IMR-90 (cell line): ENCODE results near the gene CYP2D6. TPM values are rescaled to one million over a fixed set of nuclear protein-coding genes. Genes with fewer than 3 reads are reported as not detected.

Source experiments
- ATAC-seq: fragments of 200-7000 bp; cut with Tn5 transposase; 2 replicates; pipeline ENCODE4 v1.9.1; 2020; ENCODE audit warnings: low read depth, mild to moderate bottlenecking, moderate library complexity
- BruUV-seq: library from RNA; stranded (reverse); fragments of 400-500 nt; replicated peaks from 2 replicates; lab custom pipeline; 2021; lab: Mats Ljungman, UMichigan
- CTCF ChIA-PET: fragments of 300-600 bp; formaldehyde crosslinking; extraction: SDS; loops from one replicate; lab custom pipeline; 2021; ENCODE audit warnings: antibody characterized with exemption; lab: Yijun Ruan, JAX
- POLR2A ChIA-PET: fragments of 300-600 bp; sonication (Branson Sonifier 250); formaldehyde crosslinking; loops from one replicate; lab custom pipeline; 2022; ENCODE audit warnings: antibody characterized with exemption; ENCODE audit not compliant: unreplicated experiment; lab: Charles Lee
- DNase-seq: peaks from one replicate; pipeline ENCODE4 v3.0.0; 2013
- H2AFZ ChIP-seq: replicated peaks from 2 replicates; pipeline ENCODE3; 2013; ENCODE audit warnings: low read length, mild to moderate bottlenecking; ENCODE audit not compliant: poor library complexity
- H2AK5ac ChIP-seq: 2 replicates; pipeline ENCODE4 v1.6.1; 2013; ENCODE audit warnings: low read depth, low read length, inconsistent platforms
- H2AK9ac ChIP-seq: replicated peaks from 2 replicates; pipeline ENCODE3; 2013; ENCODE audit warnings: mild to moderate bottlenecking, low read depth, low read length, moderate library complexity; ENCODE audit not compliant: poor library complexity
- H2BK120ac ChIP-seq: 2 replicates; pipeline ENCODE4 v1.6.1; 2013; ENCODE audit warnings: low read depth, low read length, inconsistent platforms
- H2BK15ac ChIP-seq: 3 replicates; pipeline ENCODE4 v1.6.1; 2013; ENCODE audit warnings: low read depth, low read length, inconsistent platforms
- H2BK20ac ChIP-seq: 2 replicates; pipeline ENCODE4 v1.6.1; 2013; ENCODE audit warnings: low read depth, mild to moderate bottlenecking, inconsistent platforms, low read length, moderate library complexity
- H2BK5ac ChIP-seq: 2 replicates; pipeline ENCODE4 v1.6.1; 2013; ENCODE audit warnings: mild to moderate bottlenecking, low read depth, low read length, inconsistent platforms; ENCODE audit not compliant: poor library complexity, severe bottlenecking
- H3K14ac ChIP-seq: replicated peaks from 2 replicates; pipeline ENCODE4 v1.6.1; 2013; ENCODE audit warnings: low read depth, low read length, inconsistent platforms
- H3K18ac ChIP-seq: 2 replicates; pipeline ENCODE4 v1.6.1; 2013; ENCODE audit warnings: low read depth, low read length, control low read depth
- H3K23ac ChIP-seq: 2 replicates; pipeline ENCODE4 v1.6.1; 2013; ENCODE audit warnings: low read depth, low read length, inconsistent platforms
- H3K27ac ChIP-seq: 2 replicates; pipeline ENCODE4 v1.5.1; 2013; ENCODE audit warnings: mild to moderate bottlenecking, control low read depth, low read length; ENCODE audit not compliant: insufficient read depth
- H3K27me3 ChIP-seq: 2 replicates; pipeline ENCODE4 v1.6.1; 2013; ENCODE audit warnings: low read length; ENCODE audit not compliant: control insufficient read depth, insufficient read depth
- H3K36me3 ChIP-seq: 2 replicates; pipeline ENCODE4 v1.6.1; 2013; ENCODE audit warnings: low read length, mixed read lengths; ENCODE audit not compliant: control insufficient read depth, insufficient read depth
- H3K4ac ChIP-seq: 2 replicates; pipeline ENCODE4 v1.6.1; 2013; ENCODE audit warnings: low read depth, low read length, inconsistent platforms
- H3K4me1 ChIP-seq: 2 replicates; pipeline ENCODE4 v1.6.1; 2013; ENCODE audit warnings: low read length, mixed read lengths; ENCODE audit not compliant: control insufficient read depth, insufficient read depth
- H3K4me2 ChIP-seq: 2 replicates; pipeline ENCODE4 v1.6.1; 2013; ENCODE audit warnings: low read depth, mild to moderate bottlenecking, control low read depth, low read length, moderate library complexity
- H3K4me3 ChIP-seq: 2 replicates; pipeline ENCODE4 v1.5.1; 2013; ENCODE audit warnings: low read depth, mild to moderate bottlenecking, control low read depth, low read length, moderate library complexity; ENCODE audit not compliant: insufficient read depth
- H3K56ac ChIP-seq: 2 replicates; pipeline ENCODE4 v1.6.1; 2013; ENCODE audit warnings: low read length, inconsistent platforms; ENCODE audit not compliant: insufficient read depth; ENCODE audit errors: extremely low read depth
- H3K79me1 ChIP-seq, 2 experiments: 2 replicates each; pipeline ENCODE4 v1.6.1; 2013; ENCODE audit warnings: low read length in 2 of 2, inconsistent platforms in 1 of 2, low read depth in 1 of 2
- H3K9ac ChIP-seq: 2 replicates; pipeline ENCODE4 v1.6.1; 2013; ENCODE audit warnings: low read depth, low read length, control low read depth
- H3K9me1 ChIP-seq: 2 replicates; pipeline ENCODE4 v1.6.1; 2013; ENCODE audit warnings: low read length, inconsistent platforms; ENCODE audit not compliant: insufficient read depth
- H3K9me3 ChIP-seq: 2 replicates; pipeline ENCODE4 v1.6.1; 2013; ENCODE audit warnings: low read length; ENCODE audit not compliant: control insufficient read depth, insufficient read depth
- H4K20me1 ChIP-seq: 2 replicates; pipeline ENCODE4 v1.6.1; 2013; ENCODE audit warnings: low read length, inconsistent platforms; ENCODE audit not compliant: insufficient read depth
- H4K5ac ChIP-seq: 2 replicates; pipeline ENCODE4 v1.6.1; 2013; ENCODE audit warnings: mild to moderate bottlenecking, low read depth, low read length, control low read depth
- H4K8ac ChIP-seq, 2 experiments: 2 replicates each; pipeline ENCODE4 v1.6.1; 2013; ENCODE audit warnings: low read depth in 2 of 2, low read length in 2 of 2, control low read depth in 1 of 2, inconsistent platforms in 1 of 2
- H4K91ac ChIP-seq: 2 replicates; pipeline ENCODE4 v1.6.1; 2013; ENCODE audit warnings: low read depth, low read length, inconsistent platforms; ENCODE audit not compliant: insufficient read depth
- BHLHE40 ChIP-seq: fragments of 150-350 bp; IDR thresholded peaks from 2 replicates; pipeline ENCODE4 v1.6.1; 2016; ENCODE audit warnings: mild to moderate bottlenecking, low read depth, low read length
- CEBPB ChIP-seq: IDR thresholded peaks from 2 replicates; pipeline ENCODE4 v1.6.1; 2012; ENCODE audit warnings: low read depth, low read length, improper control_type of control experiment
- CHD1 ChIP-seq: IDR thresholded peaks from 2 replicates; pipeline ENCODE4 v1.6.1; 2012; ENCODE audit warnings: low read depth, low read length, improper control_type of control experiment
- CTCF ChIP-seq: conservative IDR thresholded peaks from 2 replicates; pipeline ENCODE4 v1.5.1; 2012; ENCODE audit warnings: mild to moderate bottlenecking, low read depth, low read length, improper control_type of control experiment
- ELK1 ChIP-seq: fragments of 150-350 bp; IDR thresholded peaks from 2 replicates; pipeline ENCODE4 v1.6.1; 2016; ENCODE audit warnings: low read depth, mild to moderate bottlenecking, low read length, moderate library complexity, borderline replicate concordance
- MAFK ChIP-seq: IDR thresholded peaks from 2 replicates; pipeline ENCODE4 v1.6.1; 2012; ENCODE audit warnings: low read depth, low read length, improper control_type of control experiment
- MAZ ChIP-seq: IDR thresholded peaks from 2 replicates; pipeline ENCODE4 v1.6.1; 2012; ENCODE audit warnings: low read depth, mild to moderate bottlenecking, low read length, improper control_type of control experiment, moderate library complexity, borderline replicate concordance
- MXI1 ChIP-seq: IDR thresholded peaks from 2 replicates; pipeline ENCODE4 v1.6.1; 2012; ENCODE audit warnings: low read depth, mild to moderate bottlenecking, low read length, moderate library complexity, borderline replicate concordance
- NFE2L2 ChIP-seq: fragments of 150-350 bp; IDR thresholded peaks from 2 replicates; pipeline ENCODE4 v1.6.1; 2016; ENCODE audit warnings: low read depth, mild to moderate bottlenecking, low read length
- POLR2A ChIP-seq: IDR thresholded peaks from 2 replicates; pipeline ENCODE4 v1.6.1; 2012; ENCODE audit warnings: mild to moderate bottlenecking, low read depth, low read length
- RCOR1 ChIP-seq: IDR thresholded peaks from 2 replicates; pipeline ENCODE4 v1.6.1; 2012; ENCODE audit warnings: mild to moderate bottlenecking, low read length, improper control_type of control experiment; ENCODE audit not compliant: insufficient replicate concordance
- SMC3 ChIP-seq: fragments of 150-350 bp; IDR thresholded peaks from 2 replicates; pipeline ENCODE4 v1.6.1; 2016; ENCODE audit warnings: low read depth, mild to moderate bottlenecking, antibody characterized with exemption, low read length, moderate library complexity
- USF2 ChIP-seq: fragments of 150-350 bp; IDR thresholded peaks from 2 replicates; pipeline ENCODE4 v1.6.1; 2017; ENCODE audit warnings: mild to moderate bottlenecking, antibody characterized with exemption, low read length, low read depth
- WGBS, 2 experiments: methylation state at CpG; one replicate each; pipeline versions ENCODE4 v1.1.5 to v1.1.7; 2013; ENCODE audit warnings: missing lambda C conversion rate in 2 of 2; ENCODE audit not compliant: insufficient read length in 1 of 2; ENCODE audit errors: extremely low coverage in 2 of 2; 5-methylcytosine and 5-hydroxymethylcytosine counted together
- dilution Hi-C: fragments of 300-500 bp; cut with HindIII; formaldehyde crosslinking; loops from one replicate; pipeline ENCODE4 v1.14.3; 2018; ENCODE audit warnings: low sequenced_read_pairs; ENCODE audit not compliant: unreplicated experiment
- in situ Hi-C: fragments of 300-500 bp; cut with MboI; formaldehyde crosslinking; loops from 3 replicates; pipeline ENCODE4 v1.14.3; 2019; ENCODE audit warnings: low sequenced_read_pairs, inconsistent platforms, mixed read lengths
- intact Hi-C: fragments of 100-400 bp; cut with micrococcal nuclease; formaldehyde crosslinking; loops from 2 replicates; pipeline ENCODE4 v1.10.0; 2022
- polyA plus RNA-seq, 3 experiments: library from polyadenylated mRNA; depleted of rRNA; stranded (reverse); fragments of >200 nt; gene quantifications; 2 replicates each; pipeline ENCODE4 v1.2.3, GENCODE V29; 2012; ENCODE audit warnings: low replicate concordance in 1 of 3
- total RNA-seq: library from RNA; depleted of rRNA; stranded (reverse); fragments of >200 nt; gene quantifications from 2 replicates; pipeline ENCODE4 v1.2.3, GENCODE V29; 2012

CYP2D6 gene
- total and polyA plus RNA-seq, 2 of the 4 experiments (the other 2 are of a cell fraction) = under 0.01 to 0.24 TPM

GRCh38 chr22:42138122-42138770 lies 7.6 kb upstream of the CYP2D6 start:
- H2BK20ac ChIP-seq = no peak overlapping the region
- no peak overlapping the region for H4K91ac ChIP-seq
- no peak overlapping the region for H2BK15ac ChIP-seq
- in situ Hi-C loops (no loop called here), intact Hi-C loops (no loop called here), dilution Hi-C loops (no loop called here)
- H3K36me3 ChIP-seq = 0 out of 2 replicates have a peak, but pooled peaks cover 1% of the 10 kb centered on the region
- H3K9me1 ChIP-seq = no peaks in the 10 kb centered on the region
- H3K9me3 ChIP-seq = no peaks in the 10 kb centered on the region
- H3K27me3 ChIP-seq = no peaks in the 10 kb centered on the region
- no peak overlapping the region for H3K4ac ChIP-seq
- no TSS peak for BruUV-seq
- 91% methylated on average over 17 of the region's 31 CpGs; no CpG with 5 or more reads in 1 of the 2 experiments for WGBS, 2 experiments
- H4K8ac ChIP-seq = no peak overlapping the region
- DNase-seq (no peak), ATAC-seq (no peak)
- no peak overlapping the region for H2AK9ac ChIP-seq
- H3K23ac ChIP-seq = no peak overlapping the region
- TF ChIP-seq MXI1 (no peak), ELK1 (no peak), CHD1 (no peak), POLR2A (no peak), RCOR1 (no peak), BHLHE40 (no peak), SMC3 (no peak), CTCF (no peak), MAZ (no peak), CEBPB (no peak), MAFK (no peak), USF2 (no peak), NFE2L2 (no peak)
- no peaks in the 10 kb centered on the region for H3K4me1 ChIP-seq
- H3K79me1 ChIP-seq = no peaks in the 10 kb centered on the region
- H2AK5ac ChIP-seq = no peak overlapping the region
- H2BK120ac ChIP-seq = no peak overlapping the region
- POLR2A ChIA-PET = no interaction called here
- H4K5ac ChIP-seq = no peak overlapping the region
- H3K9ac ChIP-seq = no peak overlapping the region
- H2AFZ ChIP-seq = no peak overlapping the region
- H3K27ac ChIP-seq = no peak overlapping the region
- H3K4me2 ChIP-seq = no peak overlapping the region
- H2BK5ac ChIP-seq = no peak overlapping the region
- H4K20me1 ChIP-seq = no peaks in the 10 kb centered on the region
- H3K56ac ChIP-seq = no peak overlapping the region
- no peak overlapping the region for H3K14ac ChIP-seq
- CTCF ChIA-PET = no interaction called here
- H3K18ac ChIP-seq = no peak overlapping the region
- no peak overlapping the region for H3K4me3 ChIP-seq
